RPMI8226 (cell line): Measurements from ENCODE around the gene LETM1.

Source experiments
- DNase-seq: peaks from one replicate; pipeline ENCODE4 v3.0.0-alpha.2; 2015

LETM1 gene

GRCh38 chr4:1871471-1872021 lies 15.6 kb upstream of the LETM1 start:
- peak; percentile 25 for DNase-seq

DNA sequence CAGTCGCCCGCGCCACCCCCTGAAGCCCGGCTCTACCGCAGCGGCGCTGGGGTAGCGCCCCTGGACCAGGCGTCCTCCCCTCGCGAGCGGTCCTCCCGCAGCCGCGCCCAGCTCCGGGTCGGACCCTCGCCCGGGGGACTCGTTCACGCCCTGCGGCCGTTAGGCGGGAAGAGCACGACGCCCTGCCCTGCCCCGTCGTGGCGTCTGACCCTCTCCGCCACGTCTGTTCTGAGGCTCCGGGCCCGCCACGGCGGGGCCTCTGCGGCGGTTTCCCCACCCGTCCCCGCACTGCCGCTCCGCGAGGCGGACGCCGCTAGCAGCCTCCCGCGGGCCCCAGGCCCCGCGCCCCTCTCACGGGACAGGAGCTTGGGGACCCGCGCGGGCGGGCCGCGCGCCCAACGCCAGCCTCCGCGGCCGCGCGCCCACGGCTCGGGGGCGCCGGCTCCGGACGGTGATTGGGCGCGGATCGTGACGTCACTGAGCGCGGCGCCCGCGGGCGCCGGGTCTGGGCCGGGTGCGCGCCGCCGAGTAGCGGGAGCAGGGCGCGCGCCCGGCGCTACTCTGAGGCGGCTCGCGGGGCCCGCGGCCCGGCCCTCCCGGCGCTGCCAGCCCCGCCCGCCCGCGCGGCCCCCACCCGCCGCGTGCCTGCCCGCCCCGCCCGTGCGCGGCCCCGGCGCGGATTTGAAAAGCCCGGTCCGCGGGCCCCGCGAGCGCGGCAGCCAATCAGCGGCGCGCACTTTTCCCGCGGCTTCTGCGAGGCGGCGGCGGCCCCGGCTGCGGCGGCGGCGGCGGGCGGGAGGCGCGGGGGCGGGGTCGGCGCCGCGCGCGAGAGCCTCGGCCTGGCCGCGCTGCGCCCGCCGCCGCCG lies 14.9 kb upstream of the LETM1 start, which contains the start of gene NSD2:
NSD2 (plus strand) TSS at position 816 of the 866 bp plus-strand sequence. CDS start 29,262 bp downstream, outside the sequence.
- peak; percentile 90 for DNase-seq

DNA sequence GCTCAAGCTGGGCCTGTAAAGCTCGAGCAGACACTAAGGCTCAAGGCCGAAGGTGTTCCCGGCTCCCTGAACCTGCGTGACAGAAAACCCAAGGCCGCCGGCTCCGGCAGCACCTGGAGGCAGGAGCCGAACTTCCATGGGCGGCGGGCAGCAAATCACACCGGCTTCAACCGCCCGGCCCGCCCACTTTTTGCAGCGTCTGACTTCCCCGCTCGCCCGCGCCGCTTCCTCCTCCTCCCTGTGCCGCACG lies 14.3 kb upstream of the LETM1 start:
- DNase-seq, result peak; percentile 84

GRCh38 chr4:1869530-1870327 lies 13.8 kb upstream of the LETM1 start:
- no peak for DNase-seq

- DNase-seq, result no peak
These were observed 13.0 kb upstream of the LETM1 start for GRCh38 chr4:1868912-1869311.

GRCh38 chr4:1868293-1868692 lies 12.3 kb upstream of the LETM1 start:
- DNase-seq, result no peak

DNA sequence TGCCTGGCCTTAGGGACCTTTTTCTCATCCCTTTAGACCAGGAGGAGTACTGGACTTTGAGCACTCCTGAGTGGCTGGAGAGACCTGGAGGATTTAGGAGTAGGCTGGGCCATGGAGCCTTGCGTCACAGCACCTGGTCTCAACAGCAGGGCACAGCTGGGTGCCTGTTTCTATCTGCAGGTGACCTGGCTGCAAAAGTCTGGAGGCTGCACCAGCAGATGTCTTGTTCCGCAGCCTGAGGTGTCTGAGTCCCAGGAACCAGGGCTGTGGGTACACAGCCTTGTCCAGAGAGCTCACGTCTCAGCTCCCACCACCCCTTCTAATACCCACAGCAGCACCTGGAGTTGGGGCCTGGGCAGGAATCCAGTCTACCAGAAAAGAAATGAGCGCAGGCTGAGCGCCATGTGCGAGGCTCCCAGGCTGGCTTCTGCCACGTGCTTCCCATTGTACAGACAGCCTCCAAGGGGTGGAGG lies 10.3 kb upstream of the LETM1 start:
- DNase-seq, result peak; percentile 19

DNA sequence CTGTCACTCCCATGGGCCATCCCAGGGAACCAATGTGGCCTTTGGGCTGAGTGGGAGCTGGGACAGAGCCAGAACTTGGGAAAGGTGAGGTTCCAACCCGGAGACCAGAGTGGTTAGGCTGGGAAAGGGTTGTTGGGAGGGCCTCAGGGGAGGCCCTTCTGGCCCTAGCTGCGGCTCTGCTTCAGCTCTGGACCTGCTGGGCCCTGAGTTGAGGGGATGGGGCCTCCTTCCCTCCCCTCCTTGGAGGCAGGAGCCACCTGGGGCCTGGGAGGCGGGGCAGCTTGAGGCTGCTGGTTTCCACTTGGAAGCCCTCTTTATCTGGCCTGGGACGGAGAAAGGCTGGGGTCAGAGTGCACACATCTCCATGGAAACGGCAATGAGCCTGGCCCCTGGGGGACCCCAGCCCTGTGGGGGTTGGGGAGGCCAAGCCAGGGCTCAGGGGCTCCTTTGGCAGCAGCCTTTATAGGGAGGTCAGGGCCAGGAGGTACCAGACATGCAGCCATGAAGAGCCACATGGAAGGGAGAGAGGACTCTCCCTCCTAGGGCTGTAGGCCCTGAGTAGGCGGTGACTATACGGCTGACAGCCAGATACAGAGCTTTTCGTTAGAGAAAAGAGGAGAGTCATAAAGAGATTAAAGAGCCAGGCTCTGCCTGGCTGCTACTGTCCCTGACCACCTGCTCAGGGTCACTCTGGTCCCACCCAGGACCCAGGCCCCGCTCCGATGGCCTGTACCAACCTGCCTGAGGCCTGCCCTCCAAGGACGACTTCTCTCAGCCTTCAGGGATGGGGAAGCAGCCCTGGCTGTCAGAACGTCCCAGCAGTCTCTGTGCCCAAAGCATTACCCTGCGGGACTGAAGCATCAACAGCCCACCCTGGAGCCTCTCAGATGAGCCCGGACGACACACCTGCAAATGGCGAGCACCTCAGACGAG lies 8.4 kb upstream of the LETM1 start:
- no peak for DNase-seq

DNA sequence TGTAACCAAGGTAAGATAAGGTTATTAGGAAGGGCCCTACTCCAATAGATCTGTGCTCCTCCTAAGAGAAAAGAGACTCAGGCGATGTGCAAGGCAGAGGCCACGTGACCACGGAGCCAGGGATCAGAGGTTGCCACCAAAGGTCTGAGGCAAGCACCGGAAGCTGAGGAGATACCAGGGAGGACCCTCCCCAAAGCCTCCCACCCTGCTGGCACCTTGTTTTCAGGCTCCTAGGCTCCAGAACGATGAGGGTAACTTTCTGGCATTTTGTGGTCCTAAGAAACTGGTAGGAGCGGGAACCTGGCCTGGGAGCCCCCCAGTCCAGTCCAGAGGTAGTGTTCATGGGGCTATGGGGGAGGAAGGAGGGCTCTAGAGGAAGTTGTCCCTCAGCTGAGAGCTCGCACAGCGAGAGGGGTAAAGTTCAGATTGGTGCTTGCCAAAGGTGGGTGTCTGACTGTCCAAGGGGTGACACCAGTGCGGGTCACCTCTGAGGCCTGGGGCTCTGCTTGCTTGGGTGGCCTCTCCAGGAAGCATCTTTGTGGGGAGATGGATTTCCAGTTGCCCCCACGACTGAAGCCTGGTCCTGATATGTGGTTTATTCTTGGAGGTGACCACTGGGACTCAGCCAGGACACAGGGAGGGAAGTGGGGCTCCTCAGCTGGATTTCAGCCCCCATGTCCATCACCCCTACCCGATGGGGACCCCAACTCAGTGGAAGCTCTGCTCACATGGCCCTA lies 7.5 kb upstream of the LETM1 start:
- DNase-seq, result no peak

DNA sequence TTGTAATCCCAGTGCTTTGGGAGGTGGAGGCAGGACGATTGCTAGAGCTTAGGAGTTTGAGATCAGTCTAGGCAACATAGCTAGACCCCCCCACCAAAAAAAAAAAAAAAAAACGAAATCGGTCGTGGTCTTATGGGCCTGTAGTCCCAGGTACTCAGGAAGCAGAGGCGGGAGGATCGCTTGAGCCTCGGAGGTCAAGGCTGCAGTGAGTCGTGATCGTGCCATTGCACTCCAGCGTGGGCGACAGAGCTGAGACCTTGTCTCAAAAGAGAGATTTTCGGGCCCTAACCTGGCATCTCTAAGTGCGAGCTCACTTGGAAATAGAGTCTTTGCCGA lies 7.0 kb upstream of the LETM1 start:
- DNase-seq, result no peak

- DNase-seq, result no peak
These were observed 6.3 kb upstream of the LETM1 start for GRCh38 chr4:1862055-1862911.

DNA sequence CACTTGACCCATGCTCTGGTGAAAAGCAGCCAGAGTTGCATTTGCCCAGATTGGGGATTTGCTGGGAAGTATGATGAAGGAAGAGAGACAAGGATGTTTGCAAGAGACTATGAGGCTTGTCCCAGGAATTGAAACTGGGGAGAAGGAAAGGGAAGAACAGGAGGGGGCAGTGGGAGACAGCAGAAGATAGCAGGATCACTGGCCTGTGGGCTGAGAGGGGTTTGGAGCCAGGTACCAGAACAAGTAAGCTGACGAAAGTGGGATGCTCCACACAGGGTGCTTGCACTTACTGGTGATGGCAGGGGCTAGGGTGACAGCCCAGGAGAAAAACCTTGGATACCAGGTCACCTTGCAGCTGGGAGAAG lies 3.4 kb upstream of the LETM1 start:
- no peak for DNase-seq

- DNase-seq, result no peak
These were observed 2.0 kb upstream of the LETM1 start for GRCh38 chr4:1857931-1858330.

DNA sequence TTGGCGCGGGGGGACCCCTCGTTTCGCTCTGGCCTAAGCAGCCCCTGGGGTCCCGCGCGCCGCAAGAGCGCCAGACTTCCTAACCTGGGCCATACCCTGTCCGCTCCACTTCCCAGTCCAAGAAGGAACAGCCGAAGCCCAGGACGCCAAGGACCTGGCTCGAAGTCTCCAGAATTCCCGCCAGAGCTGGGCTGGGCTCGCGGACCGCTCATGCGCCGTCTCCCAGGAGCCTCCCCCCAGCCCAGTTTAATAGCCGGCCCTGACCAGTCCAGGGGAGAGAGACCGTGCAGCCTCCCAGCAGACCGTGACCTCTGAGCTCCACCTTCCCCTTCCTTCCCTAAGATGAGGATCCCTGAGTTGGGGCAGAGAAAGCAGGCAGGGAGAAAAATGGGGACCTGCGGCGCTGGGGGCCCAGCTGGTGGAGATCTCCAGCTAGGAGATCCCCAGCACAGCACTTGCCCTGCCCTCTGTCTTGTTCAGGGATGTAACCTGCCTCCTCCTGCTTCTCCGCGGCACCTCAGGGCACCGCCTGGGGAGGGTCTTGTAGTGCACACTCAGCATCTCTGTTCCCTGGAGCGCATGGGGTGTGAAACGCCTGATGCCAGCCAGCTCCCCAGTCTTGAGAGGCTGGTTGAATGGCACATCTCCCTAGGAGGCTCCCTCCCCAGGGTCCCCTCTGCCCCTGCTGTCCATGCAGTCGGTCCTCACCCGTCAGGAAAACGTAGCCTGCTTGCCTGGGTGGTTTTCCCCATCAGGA lies 1.2 kb upstream of the LETM1 start:
- no peak for DNase-seq

- peak; percentile 28 for DNase-seq
These were observed 454 bp downstream of the LETM1 start for GRCh38 chr4:1855333-1856070.

- DNase-seq, result no peak
These were observed 1.2 kb downstream of the LETM1 start for GRCh38 chr4:1854752-1855151.

DNA sequence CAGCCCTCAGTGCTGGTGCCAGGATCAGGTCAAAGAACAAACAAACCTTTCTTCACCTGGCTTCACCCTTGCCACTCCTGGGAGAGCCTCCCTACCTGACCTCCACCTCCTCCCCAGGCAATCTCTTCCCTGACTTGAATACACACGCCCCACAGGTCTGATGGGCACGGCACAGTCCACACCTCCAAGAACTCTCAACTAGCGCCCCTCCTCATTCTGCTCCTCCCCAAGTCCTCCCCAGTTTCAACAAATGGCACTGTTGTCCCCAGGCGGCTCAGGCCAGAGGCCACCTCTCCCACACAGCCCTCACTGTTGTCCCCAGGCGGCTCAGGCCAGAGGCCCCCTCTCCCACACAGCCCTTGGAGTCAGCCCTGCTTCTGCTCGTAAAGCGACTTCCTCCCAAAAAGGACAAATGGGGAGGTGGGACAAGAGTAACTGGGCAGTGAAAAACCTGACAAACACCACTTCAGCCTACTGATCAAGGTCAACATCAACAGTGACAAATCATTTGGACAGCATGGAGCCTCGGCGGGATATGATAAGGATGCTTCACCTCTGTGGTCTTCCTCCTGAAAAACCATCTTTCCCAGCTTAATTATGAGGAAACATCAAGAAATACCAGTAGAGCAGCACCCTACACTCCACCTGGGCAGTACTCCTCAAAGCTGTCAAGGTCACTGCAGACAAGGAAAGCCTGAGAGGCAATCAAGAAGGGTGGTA lies 2.9 kb downstream of the LETM1 start:
- no peak for DNase-seq

- no peak for DNase-seq
These were observed 4.2 kb downstream of the LETM1 start for GRCh38 chr4:1851575-1852410.
